Neural cell (in vitro differentiated cells): Measurements from ENCODE around the gene IRF7. TPM values are rescaled to one million over a fixed set of nuclear protein-coding genes. Genes with fewer than 3 reads are reported as not detected.

Experiments
- H2AFZ ChIP-seq: fragments of 200-600, 300-800 bp; sonication (generic), shearing (Covaris generic); 2 replicates; pipeline ENCODE4 v1.6.0; 2014; ENCODE audit warnings: low read depth, mild to moderate bottlenecking, antibody characterized with exemption, low read length, moderate library complexity
- H3F3A ChIP-seq: fragments of 200-600 bp; shearing (Covaris generic); 2 replicates; pipeline ENCODE4 v1.6.1; 2016; ENCODE audit warnings: mild to moderate bottlenecking, moderate library complexity, mixed read lengths, antibody characterized with exemption, low read length; ENCODE audit not compliant: insufficient read depth, poor library complexity, severe bottlenecking
- H3K27ac ChIP-seq: fragments of 200-600, 300-800 bp; sonication (generic), shearing (Covaris generic); 2 replicates; pipeline ENCODE4 v1.5.1; 2014; ENCODE audit warnings: mild to moderate bottlenecking, low read length, moderate library complexity
- H3K27me3 ChIP-seq: fragments of 300-800, 200-600 bp; sonication (generic), shearing (Covaris generic); 2 replicates; pipeline ENCODE4 v1.6.0; 2014; ENCODE audit warnings: mild to moderate bottlenecking, low read depth, low read length, moderate library complexity; ENCODE audit not compliant: insufficient read depth
- H3K36me3 ChIP-seq: fragments of 300-800, 200-600 bp; sonication (generic), shearing (Covaris generic); 2 replicates; pipeline ENCODE4 v1.5.1; 2014; ENCODE audit warnings: mild to moderate bottlenecking, antibody characterized with exemption, low read length, moderate library complexity; ENCODE audit not compliant: insufficient read depth
- H3K4me2 ChIP-seq: fragments of 300-800, 200-600 bp; sonication (generic), shearing (Covaris generic); 2 replicates; pipeline ENCODE4 v1.6.0; 2014; ENCODE audit warnings: mild to moderate bottlenecking, low read length
- H3K4me3 ChIP-seq: fragments of 300-800, 200-600 bp; sonication (generic), shearing (Covaris generic); 2 replicates; pipeline ENCODE4 v1.5.1; 2014; ENCODE audit warnings: mild to moderate bottlenecking, low read length, moderate library complexity
- H3K79me2 ChIP-seq: fragments of 200-600 bp; shearing (Covaris generic); replicated peaks from 2 replicates; pipeline ENCODE4 v1.6.0; 2014; ENCODE audit warnings: mild to moderate bottlenecking, low read length, moderate library complexity; ENCODE audit not compliant: insufficient read depth
- H3K9ac ChIP-seq: fragments of 300-800, 200-600 bp; sonication (generic), shearing (Covaris generic); 2 replicates; pipeline ENCODE4 v1.6.1; 2016; ENCODE audit warnings: mild to moderate bottlenecking, low read length, mixed read lengths
- H3K9me2 ChIP-seq: fragments of 200-600 bp; shearing (Covaris generic); 2 replicates; pipeline ENCODE4 v1.6.1; 2016; ENCODE audit warnings: mild to moderate bottlenecking, low read length, mixed read lengths; ENCODE audit not compliant: insufficient read depth
- H3K9me3 ChIP-seq: fragments of 200-600, 300-800 bp; sonication (generic), shearing (Covaris generic); 2 replicates; pipeline ENCODE4 v1.6.1; 2016; ENCODE audit warnings: mild to moderate bottlenecking, mixed run types, low read length, moderate library complexity, mixed read lengths
- H4K20me1 ChIP-seq: fragments of 200-600 bp; shearing (Covaris generic); 2 replicates; pipeline ENCODE4 v1.6.1; 2016; ENCODE audit warnings: mild to moderate bottlenecking, mixed run types; ENCODE audit not compliant: insufficient read depth
- EP300 ChIP-seq: fragments of 450-650 bp; conservative IDR thresholded peaks from 2 replicates; pipeline ENCODE4 v1.6.1; 2014; ENCODE audit warnings: antibody characterized with exemption, mild to moderate bottlenecking, moderate library complexity; ENCODE audit not compliant: poor library complexity, severe bottlenecking
- EZH2 ChIP-seq: fragments of 200-600, 300-800 bp; shearing (Covaris generic), sonication (generic); IDR thresholded peaks from 2 replicates; pipeline ENCODE4 v1.6.1; 2014; ENCODE audit warnings: antibody characterized with exemption, low read length, borderline replicate concordance, mild to moderate bottlenecking; ENCODE audit not compliant: insufficient read depth, poor library complexity, severe bottlenecking
- MXI1 ChIP-seq: fragments of 450-650 bp; conservative IDR thresholded peaks from 2 replicates; pipeline ENCODE4 v1.6.1; 2014; ENCODE audit warnings: antibody characterized with exemption, mild to moderate bottlenecking; ENCODE audit not compliant: poor library complexity, severe bottlenecking
- POLR2AphosphoS5 ChIP-seq: IDR thresholded peaks from 2 replicates; pipeline ENCODE4 v1.6.1; 2012
- RAD21 ChIP-seq: fragments of 450-650 bp; conservative IDR thresholded peaks from 2 replicates; pipeline ENCODE4 v1.6.1; 2014; ENCODE audit warnings: antibody characterized with exemption, mild to moderate bottlenecking, moderate library complexity
- SMC3 ChIP-seq: fragments of 450-650 bp; conservative IDR thresholded peaks from 2 replicates; pipeline ENCODE4 v1.6.1; 2014; ENCODE audit warnings: antibody characterized with exemption, mild to moderate bottlenecking, moderate library complexity; ENCODE audit not compliant: poor library complexity
- TAF1 ChIP-seq: IDR thresholded peaks from 2 replicates; pipeline ENCODE4 v1.6.1; 2012; ENCODE audit warnings: low read depth
- polyA minus RNA-seq: library from RNA; depleted of rRNA, polyadenylated mRNA; stranded (reverse); fragments of >200 nt; gene quantifications from 2 replicates; pipeline ENCODE4 v1.2.3, GENCODE V29; 2014
- polyA plus RNA-seq: library from polyadenylated mRNA; depleted of rRNA; stranded (reverse); fragments of >200 nt; gene quantifications from 2 replicates; pipeline ENCODE4 v1.2.3, GENCODE V29; 2014
- TF ChIP-seq, protein P1 (sequence below): IDR thresholded peaks from 2 replicates; pipeline ENCODE4 v1.6.1; 2012; ENCODE audit warnings: borderline replicate concordance
- TF ChIP-seq, protein P2 (sequence below): fragments of 450-650 bp; IDR thresholded peaks from 2 replicates; pipeline ENCODE4 v1.5.1; 2014; ENCODE audit warnings: antibody characterized with exemption, mild to moderate bottlenecking, moderate library complexity; ENCODE audit not compliant: poor library complexity, severe bottlenecking

Gene IRF7
- polyA plus RNA-seq (1.1 and 4.6 TPM in 2 replicates), polyA minus RNA-seq (0.58 and 0.97 TPM in 2 replicates)

DNA sequence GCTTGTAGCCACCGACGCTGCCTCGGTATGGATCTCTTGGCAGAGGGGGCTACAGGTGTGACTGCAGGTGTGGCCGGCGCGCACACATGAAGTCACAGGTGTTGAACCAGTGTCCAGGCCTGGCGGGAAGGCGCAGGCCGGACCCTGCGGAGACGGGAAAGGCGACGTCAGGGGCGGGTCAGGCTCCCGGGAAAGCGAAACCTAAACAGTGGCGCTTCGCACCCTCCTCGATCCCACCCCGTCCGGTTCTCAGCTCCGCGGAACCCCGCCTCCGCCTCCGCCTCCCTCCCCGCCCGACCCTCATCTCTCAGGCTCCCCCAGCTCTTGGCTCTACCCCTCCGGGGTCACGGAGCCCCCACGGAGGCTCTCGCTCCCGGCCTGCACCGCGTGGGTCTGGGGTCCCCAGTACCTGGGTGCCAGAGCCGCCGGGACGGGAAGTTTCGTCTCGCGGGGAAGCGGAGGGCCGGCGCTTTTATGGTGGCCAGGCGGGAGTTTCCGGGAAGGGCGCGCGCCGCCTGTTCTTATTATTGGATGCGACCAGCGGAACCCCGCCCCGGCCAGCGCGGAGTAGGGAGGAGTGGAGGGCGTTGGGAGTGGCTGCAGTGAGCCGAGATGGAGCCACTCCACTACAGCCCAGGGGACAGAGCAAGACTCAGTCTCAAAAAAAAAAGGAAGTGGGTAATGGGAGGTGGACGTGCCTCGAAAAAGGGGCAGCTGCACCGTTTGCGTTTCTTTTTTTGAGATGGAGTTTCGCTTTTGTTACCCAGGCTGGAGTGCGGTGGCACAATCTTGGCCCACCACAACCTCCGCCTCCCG, at the start of gene IRF7:
TSS of gene IRF7 (minus strand) at position 447 of the 816 bp plus-strand sequence. CDS start 586 bp downstream, outside the sequence.
- Histone ChIP-seq H3K36me3 (no peaks in the 10 kb centered on the region), H3K9me3 (no peaks in the 10 kb centered on the region), H2AFZ (no peak within 1 kb of the TSS), H4K20me1 (no peaks in the 10 kb centered on the region), H3K9me2 (no peaks in the 10 kb centered on the region), H3K4me2 (no peak within 1 kb of the TSS), H3K79me2 (no peaks in the 10 kb centered on the region), H3K27ac (no peak within 1 kb of the TSS), H3F3A (no peaks in the 10 kb centered on the region), H3K4me3 (peak within 1 kb of the TSS; percentile 54), H3K9ac (peak within 1 kb of the TSS; percentile 9), H3K27me3 (no peaks in the 10 kb centered on the region)
- TF ChIP-seq TAF1: no peak
- no peak for TF ChIP-seq POLR2AphosphoS5
- TF ChIP-seq, protein P1, sequence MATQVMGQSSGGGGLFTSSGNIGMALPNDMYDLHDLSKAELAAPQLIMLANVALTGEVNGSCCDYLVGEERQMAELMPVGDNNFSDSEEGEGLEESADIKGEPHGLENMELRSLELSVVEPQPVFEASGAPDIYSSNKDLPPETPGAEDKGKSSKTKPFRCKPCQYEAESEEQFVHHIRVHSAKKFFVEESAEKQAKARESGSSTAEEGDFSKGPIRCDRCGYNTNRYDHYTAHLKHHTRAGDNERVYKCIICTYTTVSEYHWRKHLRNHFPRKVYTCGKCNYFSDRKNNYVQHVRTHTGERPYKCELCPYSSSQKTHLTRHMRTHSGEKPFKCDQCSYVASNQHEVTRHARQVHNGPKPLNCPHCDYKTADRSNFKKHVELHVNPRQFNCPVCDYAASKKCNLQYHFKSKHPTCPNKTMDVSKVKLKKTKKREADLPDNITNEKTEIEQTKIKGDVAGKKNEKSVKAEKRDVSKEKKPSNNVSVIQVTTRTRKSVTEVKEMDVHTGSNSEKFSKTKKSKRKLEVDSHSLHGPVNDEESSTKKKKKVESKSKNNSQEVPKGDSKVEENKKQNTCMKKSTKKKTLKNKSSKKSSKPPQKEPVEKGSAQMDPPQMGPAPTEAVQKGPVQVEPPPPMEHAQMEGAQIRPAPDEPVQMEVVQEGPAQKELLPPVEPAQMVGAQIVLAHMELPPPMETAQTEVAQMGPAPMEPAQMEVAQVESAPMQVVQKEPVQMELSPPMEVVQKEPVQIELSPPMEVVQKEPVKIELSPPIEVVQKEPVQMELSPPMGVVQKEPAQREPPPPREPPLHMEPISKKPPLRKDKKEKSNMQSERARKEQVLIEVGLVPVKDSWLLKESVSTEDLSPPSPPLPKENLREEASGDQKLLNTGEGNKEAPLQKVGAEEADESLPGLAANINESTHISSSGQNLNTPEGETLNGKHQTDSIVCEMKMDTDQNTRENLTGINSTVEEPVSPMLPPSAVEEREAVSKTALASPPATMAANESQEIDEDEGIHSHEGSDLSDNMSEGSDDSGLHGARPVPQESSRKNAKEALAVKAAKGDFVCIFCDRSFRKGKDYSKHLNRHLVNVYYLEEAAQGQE: no peak
- TF ChIP-seq, protein P2, sequence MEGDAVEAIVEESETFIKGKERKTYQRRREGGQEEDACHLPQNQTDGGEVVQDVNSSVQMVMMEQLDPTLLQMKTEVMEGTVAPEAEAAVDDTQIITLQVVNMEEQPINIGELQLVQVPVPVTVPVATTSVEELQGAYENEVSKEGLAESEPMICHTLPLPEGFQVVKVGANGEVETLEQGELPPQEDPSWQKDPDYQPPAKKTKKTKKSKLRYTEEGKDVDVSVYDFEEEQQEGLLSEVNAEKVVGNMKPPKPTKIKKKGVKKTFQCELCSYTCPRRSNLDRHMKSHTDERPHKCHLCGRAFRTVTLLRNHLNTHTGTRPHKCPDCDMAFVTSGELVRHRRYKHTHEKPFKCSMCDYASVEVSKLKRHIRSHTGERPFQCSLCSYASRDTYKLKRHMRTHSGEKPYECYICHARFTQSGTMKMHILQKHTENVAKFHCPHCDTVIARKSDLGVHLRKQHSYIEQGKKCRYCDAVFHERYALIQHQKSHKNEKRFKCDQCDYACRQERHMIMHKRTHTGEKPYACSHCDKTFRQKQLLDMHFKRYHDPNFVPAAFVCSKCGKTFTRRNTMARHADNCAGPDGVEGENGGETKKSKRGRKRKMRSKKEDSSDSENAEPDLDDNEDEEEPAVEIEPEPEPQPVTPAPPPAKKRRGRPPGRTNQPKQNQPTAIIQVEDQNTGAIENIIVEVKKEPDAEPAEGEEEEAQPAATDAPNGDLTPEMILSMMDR: no peak
- TF ChIP-seq SMC3: no peak
- TF ChIP-seq EP300: no peak
- TF ChIP-seq MXI1: no peak
- no peak for TF ChIP-seq EZH2

- TF ChIP-seq RAD21 (no peak), POLR2AphosphoS5 (no peak)
- Histone ChIP-seq H3K79me2 (no peaks in the 10 kb centered on the region), H3K27ac (no peak overlapping the region), H3K4me2 (no peak overlapping the region), H3K27me3 (no peaks in the 10 kb centered on the region), H3F3A (no peaks in the 10 kb centered on the region), H3K9ac (no peak overlapping the region), H3K9me2 (no peaks in the 10 kb centered on the region), H2AFZ (no peak overlapping the region), H3K4me3 (no peak overlapping the region), H3K9me3 (no peaks in the 10 kb centered on the region), H3K36me3 (no peaks in the 10 kb centered on the region), H4K20me1 (no peaks in the 10 kb centered on the region)
These were observed 49.4 kb upstream of the IRF7 start for GRCh38 chr11:665062-665703.
